K562 (cell line): ENCODE measurements around the gene LY6G6C. TPM values are rescaled to one million over a fixed set of nuclear protein-coding genes. Genes with fewer than 3 reads are reported as not detected.

ENCODE experiments used
- CTCFL ChIP-seq: IDR thresholded peaks from 2 replicates; pipeline ENCODE4 v1.6.1; 2011; ENCODE audit warnings: borderline replicate concordance, low read depth, mild to moderate bottlenecking, moderate library complexity, low read length; ENCODE audit not compliant: insufficient read depth, poor library complexity, severe bottlenecking
- KAT7 ChIP-seq: sonication (generic); formaldehyde crosslinking; IDR thresholded peaks from 2 replicates; pipeline ENCODE4 v1.8.0; 2022; ENCODE audit warnings: missing genetic modification reagents, mild to moderate bottlenecking, borderline replicate concordance
- NR4A1 ChIP-seq, 2 experiments: fragments of 250-450 bp in 1 of 2; fragments of 450-650 bp in 1 of 2; sonication (Bioruptor Pico) in 1 of 2; IDR thresholded peaks; 2 replicates each; pipeline versions ENCODE4 v1.4.0 to v1.6.1; 2016 to 2020; ENCODE audit warnings: mild to moderate bottlenecking in 2 of 2, missing compliant biosample characterization in 1 of 2, missing genetic modification characterization in 1 of 2, moderate library complexity in 1 of 2
- POLR2AphosphoS2 ChIP-seq: IDR thresholded peaks from 2 replicates; pipeline ENCODE4 v1.6.1; 2012; ENCODE audit warnings: low read length, improper control_type of control experiment
- THRAP3 ChIP-seq: fragments of 450-650 bp; IDR thresholded peaks from 2 replicates; pipeline ENCODE4 v1.6.1; 2016; ENCODE audit warnings: mild to moderate bottlenecking, inconsistent platforms, borderline replicate concordance
- ZC3H8 ChIP-seq: fragments of 450-650 bp; IDR thresholded peaks from 2 replicates; pipeline ENCODE4 v1.6.1; 2017
- ZNF197 ChIP-seq: fragments of 200-800 bp; sonication (Bioruptor generic); IDR thresholded peaks from 2 replicates; pipeline ENCODE4 v1.6.1; 2016; ENCODE audit warnings: low read depth, missing genetic modification characterization, missing compliant biosample characterization
- ZNF311 ChIP-seq: fragments of 250-450 bp; sonication (Bioruptor Pico); IDR thresholded peaks from 2 replicates; pipeline ENCODE4 v1.4.0; 2020; ENCODE audit warnings: mild to moderate bottlenecking, moderate library complexity
- polyA plus RNA-seq, 8 experiments: library from polyadenylated mRNA; depleted of rRNA in 4 of 8; stranded (reverse) in 5 of 8; unstranded in 3 of 8; fragments of >200 nt; fragmentation: Nextera tagmentation in 2 of 8; fragmentation: Illumina TruSeq in 1 of 8; extraction: Ambion mirVana in 2 of 8; extraction: Trizol in 1 of 8; gene quantifications; 2 replicates each; pipeline versions ENCODE4 v1.2.1 to v1.2.3, GENCODE V29; 2011 to 2014; ENCODE audit warnings: inconsistent platforms in 1 of 8, missing spikeins in 1 of 8
- total RNA-seq, 7 experiments: library from RNA; depleted of rRNA in 6 of 7; stranded (reverse); fragments of >200 nt in 6 of 7; fragmentation: Illumina TruSeq in 2 of 7; extraction: Trizol in 2 of 7; gene quantifications; 2 replicates each; pipeline versions ENCODE4 v1.2.1 to v1.2.3, GENCODE V29; 2011 to 2021; ENCODE audit warnings: low replicate concordance in 1 of 7
- TF ChIP-seq, protein P1 (sequence below): fragments of 450-650 bp; formaldehyde crosslinking; IDR thresholded peaks from 2 replicates; pipeline ENCODE4 v1.4.0; 2020; ENCODE audit warnings: mild to moderate bottlenecking, mixed read lengths
- TF ChIP-seq, protein P2 (sequence below): sonication (generic); formaldehyde crosslinking; IDR thresholded peaks from 2 replicates; pipeline ENCODE4 v1.8.0; 2022; ENCODE audit warnings: mild to moderate bottlenecking, missing genetic modification reagents
- TF ChIP-seq, protein P3 (sequence below), 2 experiments: fragments of 450-650 bp in 1 of 2; sonication (generic) in 1 of 2; formaldehyde crosslinking in 1 of 2; IDR thresholded peaks; 2 replicates each; pipeline versions ENCODE4 v1.7.1 to v1.9.0; 2016 to 2022; ENCODE audit warnings: inconsistent platforms in 1 of 2, mild to moderate bottlenecking in 1 of 2, missing genetic modification reagents in 1 of 2
- TF ChIP-seq, protein P4 (sequence below): fragments of 250-450 bp; sonication (Bioruptor Pico); IDR thresholded peaks from 2 replicates; pipeline ENCODE4 v1.4.0; 2020; ENCODE audit warnings: mild to moderate bottlenecking, moderate library complexity

Gene LY6G6C
- total and polyA plus RNA-seq, 9 of the 15 experiments (the other 6 are each of a cell fraction or from before 2014, with no cell fraction given): 0.06 to 0.20 TPM; not detected in 7

- TF ChIP-seq CTCFL (no peak), NR4A1 (CRISPR knock-in tag; IDR thresholded peaks at IDR 0.05) (no peak), NR4A1 (tag; IDR thresholded peaks at IDR 0.05) (no peak), ZC3H8 (no peak), ZNF197 (CRISPR knock-in tag) (no peak), THRAP3 (peak; percentile 76; the same call in 1 of the 2 replicates), POLR2AphosphoS2 (no peak), KAT7 (CRISPR knock-in tag) (peak; percentile 23; the same call in 1 of the 2 replicates), ZNF311 (no peak)
- TF ChIP-seq, protein P1, sequence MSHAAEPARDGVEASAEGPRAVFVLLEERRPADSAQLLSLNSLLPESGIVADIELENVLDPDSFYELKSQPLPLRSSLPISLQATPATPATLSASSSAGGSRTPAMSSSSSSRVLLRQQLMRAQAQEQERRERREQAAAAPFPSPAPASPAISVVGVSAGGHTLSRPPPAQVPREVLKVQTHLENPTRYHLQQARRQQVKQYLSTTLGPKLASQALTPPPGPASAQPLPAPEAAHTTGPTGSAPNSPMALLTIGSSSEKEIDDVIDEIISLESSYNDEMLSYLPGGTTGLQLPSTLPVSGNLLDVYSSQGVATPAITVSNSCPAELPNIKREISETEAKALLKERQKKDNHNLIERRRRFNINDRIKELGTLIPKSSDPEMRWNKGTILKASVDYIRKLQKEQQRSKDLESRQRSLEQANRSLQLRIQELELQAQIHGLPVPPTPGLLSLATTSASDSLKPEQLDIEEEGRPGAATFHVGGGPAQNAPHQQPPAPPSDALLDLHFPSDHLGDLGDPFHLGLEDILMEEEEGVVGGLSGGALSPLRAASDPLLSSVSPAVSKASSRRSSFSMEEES (CRISPR knock-in tag): no peak
- TF ChIP-seq, protein P2, sequence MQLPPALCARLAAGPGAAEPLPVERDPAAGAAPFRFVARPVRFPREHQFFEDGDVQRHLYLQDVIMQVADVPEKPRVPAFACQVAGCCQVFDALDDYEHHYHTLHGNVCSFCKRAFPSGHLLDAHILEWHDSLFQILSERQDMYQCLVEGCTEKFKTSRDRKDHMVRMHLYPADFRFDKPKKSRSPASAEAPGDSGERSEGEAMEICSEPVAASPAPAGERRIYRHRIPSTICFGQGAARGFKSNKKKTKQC (CRISPR knock-in tag): no peak
- TF ChIP-seq, protein P3, sequence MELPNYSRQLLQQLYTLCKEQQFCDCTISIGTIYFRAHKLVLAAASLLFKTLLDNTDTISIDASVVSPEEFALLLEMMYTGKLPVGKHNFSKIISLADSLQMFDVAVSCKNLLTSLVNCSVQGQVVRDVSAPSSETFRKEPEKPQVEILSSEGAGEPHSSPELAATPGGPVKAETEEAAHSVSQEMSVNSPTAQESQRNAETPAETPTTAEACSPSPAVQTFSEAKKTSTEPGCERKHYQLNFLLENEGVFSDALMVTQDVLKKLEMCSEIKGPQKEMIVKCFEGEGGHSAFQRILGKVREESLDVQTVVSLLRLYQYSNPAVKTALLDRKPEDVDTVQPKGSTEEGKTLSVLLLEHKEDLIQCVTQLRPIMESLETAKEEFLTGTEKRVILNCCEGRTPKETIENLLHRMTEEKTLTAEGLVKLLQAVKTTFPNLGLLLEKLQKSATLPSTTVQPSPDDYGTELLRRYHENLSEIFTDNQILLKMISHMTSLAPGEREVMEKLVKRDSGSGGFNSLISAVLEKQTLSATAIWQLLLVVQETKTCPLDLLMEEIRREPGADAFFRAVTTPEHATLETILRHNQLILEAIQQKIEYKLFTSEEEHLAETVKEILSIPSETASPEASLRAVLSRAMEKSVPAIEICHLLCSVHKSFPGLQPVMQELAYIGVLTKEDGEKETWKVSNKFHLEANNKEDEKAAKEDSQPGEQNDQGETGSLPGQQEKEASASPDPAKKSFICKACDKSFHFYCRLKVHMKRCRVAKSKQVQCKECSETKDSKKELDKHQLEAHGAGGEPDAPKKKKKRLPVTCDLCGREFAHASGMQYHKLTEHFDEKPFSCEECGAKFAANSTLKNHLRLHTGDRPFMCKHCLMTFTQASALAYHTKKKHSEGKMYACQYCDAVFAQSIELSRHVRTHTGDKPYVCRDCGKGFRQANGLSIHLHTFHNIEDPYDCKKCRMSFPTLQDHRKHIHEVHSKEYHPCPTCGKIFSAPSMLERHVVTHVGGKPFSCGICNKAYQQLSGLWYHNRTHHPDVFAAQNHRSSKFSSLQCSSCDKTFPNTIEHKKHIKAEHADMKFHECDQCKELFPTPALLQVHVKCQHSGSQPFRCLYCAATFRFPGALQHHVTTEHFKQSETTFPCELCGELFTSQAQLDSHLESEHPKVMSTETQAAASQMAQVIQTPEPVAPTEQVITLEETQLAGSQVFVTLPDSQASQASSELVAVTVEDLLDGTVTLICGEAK (IDR thresholded peaks at IDR 0.05): peak; percentile 67
- TF ChIP-seq, protein P3 (CRISPR knock-in tag; IDR thresholded peaks at IDR 0.05): no peak
- TF ChIP-seq, protein P4, sequence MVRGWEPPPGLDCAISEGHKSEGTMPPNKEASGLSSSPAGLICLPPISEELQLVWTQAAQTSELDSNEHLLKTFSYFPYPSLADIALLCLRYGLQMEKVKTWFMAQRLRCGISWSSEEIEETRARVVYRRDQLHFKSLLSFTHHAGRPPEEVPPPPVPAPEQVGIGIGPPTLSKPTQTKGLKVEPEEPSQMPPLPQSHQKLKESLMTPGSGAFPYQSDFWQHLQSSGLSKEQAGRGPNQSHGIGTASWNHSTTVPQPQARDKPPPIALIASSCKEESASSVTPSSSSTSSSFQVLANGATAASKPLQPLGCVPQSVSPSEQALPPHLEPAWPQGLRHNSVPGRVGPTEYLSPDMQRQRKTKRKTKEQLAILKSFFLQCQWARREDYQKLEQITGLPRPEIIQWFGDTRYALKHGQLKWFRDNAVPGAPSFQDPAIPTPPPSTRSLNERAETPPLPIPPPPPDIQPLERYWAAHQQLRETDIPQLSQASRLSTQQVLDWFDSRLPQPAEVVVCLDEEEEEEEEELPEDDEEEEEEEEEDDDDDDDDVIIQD (CRISPR knock-in tag): no peak
These were observed 19.1 kb downstream of the LY6G6C start (continued) for GRCh38 chr6:31702405-31702818.
